HepG2 (cell line): ENCODE data around the gene RCN1. TPM values are rescaled to one million over a fixed set of nuclear protein-coding genes. Genes with fewer than 3 reads are reported as not detected.

ENCODE experiments used
- ATAC-seq: fragments of 200-7000 bp; cut with Tn5 transposase; 3 replicates; pipeline ENCODE4 v1.9.1; 2020; ENCODE audit warnings: mild to moderate bottlenecking, moderate library complexity
- BruUV-seq: library from RNA; stranded (reverse); fragments of 400-500 nt; replicated peaks from 2 replicates; lab custom pipeline; 2021; lab: Mats Ljungman, UMichigan
- CTCF ChIA-PET: fragments of 300-600 bp; formaldehyde crosslinking; extraction: SDS; loops from one replicate; lab custom pipeline; 2021; ENCODE audit warnings: low total read pairs, inconsistent platforms, low intra/inter-chr PET ratio; lab: Yijun Ruan, JAX
- POLR2A ChIA-PET: fragments of 350-600 bp; sonication (Branson Sonifier 250); formaldehyde crosslinking; loops from one replicate; lab custom pipeline; 2020; ENCODE audit warnings: antibody characterized with exemption, inconsistent platforms; lab: Yijun Ruan, JAX
- DNase-seq: peaks from one replicate; pipeline ENCODE4 v3.0.0-alpha.2; 2015; ENCODE audit warnings: low spot score
- FAIRE-seq: peaks from 3 replicates; lab custom pipeline; 2011; peaks lifted over from hg19 to GRCh38; lab: Jason Lieb, UNC
- H2AFZ ChIP-seq: one replicate; pipeline ENCODE4 v1.6.1; 2011; ENCODE audit warnings: low read length, inconsistent platforms
- H3K27ac ChIP-seq: fragments of 300-600 bp; 3 replicates; pipeline ENCODE4 v1.8.0; 2011; ENCODE audit warnings: mixed run types, mild to moderate bottlenecking, mixed read lengths, low read length, inconsistent platforms; ENCODE audit not compliant: insufficient read depth; ENCODE audit errors: extremely low read length
- H3K27me3 ChIP-seq, 2 experiments: fragments of 200-600 bp in 1 of 2; 2 replicates in 1 of 2; 3 replicates in 1 of 2; pipeline versions ENCODE4 v1.6.0 to v1.8.0; 2011; ENCODE audit warnings: low read length in 2 of 2, mild to moderate bottlenecking in 2 of 2, moderate library complexity in 2 of 2, inconsistent platforms in 1 of 2; ENCODE audit not compliant: insufficient read depth in 2 of 2, control insufficient read depth in 1 of 2
- H3K36me3 ChIP-seq, 2 experiments: fragments of 200-600 bp in 1 of 2; replicated peaks in 1 of 2; 2 replicates in 1 of 2; 3 replicates in 1 of 2; pipeline versions ENCODE4 v1.5.1 to v1.8.0; 2011; ENCODE audit warnings: low read length in 2 of 2, inconsistent platforms in 1 of 2; ENCODE audit not compliant: insufficient read depth in 2 of 2, control insufficient read depth in 1 of 2
- H3K4me1 ChIP-seq: 2 replicates; pipeline ENCODE4 v1.5.1; 2012; ENCODE audit warnings: low read length, inconsistent platforms; ENCODE audit not compliant: insufficient read depth
- H3K4me2 ChIP-seq: 2 replicates; pipeline ENCODE4 v1.6.0; 2011; ENCODE audit warnings: low read depth, low read length, inconsistent platforms
- H3K4me3 ChIP-seq, 3 experiments: fragments of 200-600 bp in 1 of 3; sonication (generic), shearing (Covaris generic) in 1 of 3; replicated peaks in 1 of 3; 2 replicates each; pipeline ENCODE4 v1.5.1; 2011 to 2016; ENCODE audit warnings: low read length in 3 of 3, inconsistent platforms in 2 of 3, low read depth in 2 of 3, mild to moderate bottlenecking in 2 of 3, control low read depth in 1 of 3, mixed read lengths in 1 of 3; ENCODE audit not compliant: insufficient read depth in 1 of 3
- H3K79me2 ChIP-seq: one replicate; pipeline ENCODE4 v1.6.1; 2011; ENCODE audit warnings: low read length, inconsistent platforms; ENCODE audit not compliant: insufficient read depth
- H3K9ac ChIP-seq: 2 replicates; pipeline ENCODE4 v1.6.0; 2011; ENCODE audit warnings: mild to moderate bottlenecking, low read depth, low read length, inconsistent platforms; ENCODE audit not compliant: insufficient read depth
- H3K9me3 ChIP-seq: 2 replicates; pipeline ENCODE4 v1.5.1; 2012; ENCODE audit warnings: mild to moderate bottlenecking, low read length
- H4K20me1 ChIP-seq: 2 replicates; pipeline ENCODE4 v1.6.0; 2011; ENCODE audit warnings: inconsistent platforms, mild to moderate bottlenecking, low read length, moderate library complexity; ENCODE audit not compliant: insufficient read depth
- DZIP1 ChIP-seq: sonication (generic); formaldehyde crosslinking; IDR thresholded peaks from 2 replicates; pipeline ENCODE4 v1.5.0; 2020; ENCODE audit warnings: mild to moderate bottlenecking, missing genetic modification reagents
- GATAD1 ChIP-seq: IDR thresholded peaks from 2 replicates; pipeline ENCODE4 v1.6.1; 2016; ENCODE audit warnings: missing genetic modification reagents, missing compliant biosample characterization
- GPN1 ChIP-seq: sonication (generic); formaldehyde crosslinking; IDR thresholded peaks from 2 replicates; pipeline ENCODE4 v1.5.1; 2020; ENCODE audit warnings: missing genetic modification reagents, borderline replicate concordance
- HDAC6 ChIP-seq: fragments of 200-600 bp; sonication (generic); IDR thresholded peaks from 2 replicates; pipeline ENCODE4 v1.7.0; 2017; ENCODE audit warnings: mild to moderate bottlenecking, antibody characterized with exemption, low read length, low read depth
- HES4 ChIP-seq: sonication (generic); formaldehyde crosslinking; IDR thresholded peaks from 2 replicates; pipeline ENCODE4 v1.9.0; 2021; ENCODE audit warnings: mild to moderate bottlenecking, missing genetic modification reagents, borderline replicate concordance
- KMT2A ChIP-seq: sonication (generic); formaldehyde crosslinking; IDR thresholded peaks from 2 replicates; pipeline ENCODE4 v1.4.0; 2020; ENCODE audit warnings: missing genetic modification reagents
- SIN3B ChIP-seq: fragments of 150-350 bp; IDR thresholded peaks from 2 replicates; pipeline ENCODE4 v1.6.1; 2014; ENCODE audit warnings: low read length
- U2AF2 ChIP-seq: fragments of 200-400 bp; formaldehyde crosslinking; IDR thresholded peaks from 2 replicates; pipeline ENCODE4 v1.6.1; 2017; ENCODE audit warnings: low read depth, mild to moderate bottlenecking, low read length
- ZBTB37 ChIP-seq: sonication (generic); formaldehyde crosslinking; IDR thresholded peaks from 2 replicates; pipeline ENCODE4 v1.4.0; 2020; ENCODE audit warnings: mild to moderate bottlenecking, missing genetic modification reagents
- ZNF275 ChIP-seq: sonication (generic); formaldehyde crosslinking; IDR thresholded peaks from 2 replicates; pipeline ENCODE4 v1.8.0; 2022; ENCODE audit warnings: missing genetic modification reagents, mild to moderate bottlenecking, inconsistent platforms, borderline replicate concordance
- ZNF329 ChIP-seq: sonication (generic); formaldehyde crosslinking; IDR thresholded peaks from 2 replicates; pipeline ENCODE4 v1.9.0; 2021; ENCODE audit warnings: low read depth, mild to moderate bottlenecking, missing genetic modification reagents
- ZNF446 ChIP-seq: sonication (generic); formaldehyde crosslinking; IDR thresholded peaks from 2 replicates; pipeline ENCODE4 v1.5.0; 2020; ENCODE audit warnings: mild to moderate bottlenecking, missing genetic modification reagents
- ZNF543 ChIP-seq: sonication (generic); formaldehyde crosslinking; IDR thresholded peaks from 2 replicates; pipeline ENCODE4 v1.4.0; 2020; ENCODE audit warnings: mild to moderate bottlenecking, missing genetic modification reagents
- ZNF720 ChIP-seq: sonication (generic); formaldehyde crosslinking; IDR thresholded peaks from 2 replicates; pipeline ENCODE4 v1.4.0; 2020; ENCODE audit warnings: missing genetic modification reagents
- WGBS: methylation state at CpG from one replicate; pipeline ENCODE4 v1.1.6; 2017; ENCODE audit warnings: low lambda C conversion rate; 5-methylcytosine and 5-hydroxymethylcytosine counted together
- in situ Hi-C: cut with HindIII; loops from 2 replicates; pipeline ENCODE4 v1.10.0; 2017; ENCODE audit warnings: low pct_unique_long_range_greater_than_20kb; ENCODE audit not compliant: extremely low pct_ligation_motif_present
- intact Hi-C: fragments of 100-400 bp; cut with micrococcal nuclease; formaldehyde crosslinking; loops from one replicate; pipeline ENCODE4 v1.10.0; 2022; ENCODE audit not compliant: unreplicated experiment
- polyA plus RNA-seq, 8 experiments: library from polyadenylated mRNA; depleted of rRNA in 3 of 8; stranded (reverse) in 7 of 8; unstranded in 1 of 8; fragments of >200 nt; fragmentation: Illumina TruSeq in 4 of 8; extraction: Trizol in 4 of 8; gene quantifications; 2 replicates each; pipeline versions ENCODE4 v1.2.1 to v1.2.3, GENCODE V29; 2011 to 2016; ENCODE audit warnings: low read depth in 4 of 8, missing spikeins in 1 of 8, mixed read lengths in 1 of 8; ENCODE audit not compliant: insufficient read depth in 1 of 8
- total RNA-seq, 5 experiments: library from RNA; depleted of rRNA; stranded (reverse); fragments of >200 nt; fragmentation: Illumina TruSeq; extraction: Trizol; gene quantifications; 2 replicates each; pipeline ENCODE4 v1.2.3, GENCODE V29; 2016; ENCODE audit warnings: low read depth in 1 of 5
- TF ChIP-seq, protein P1 (sequence below): sonication (generic); formaldehyde crosslinking; IDR thresholded peaks from 2 replicates; pipeline ENCODE4 v1.4.0; 2020; ENCODE audit warnings: missing genetic modification reagents, low read depth, mild to moderate bottlenecking, borderline replicate concordance

Gene RCN1
- total and polyA plus RNA-seq, 2 of the 13 experiments (the other 11 are each of a cell fraction or from before 2014, with no cell fraction given): 22.0 to 28.5 TPM

DNA sequence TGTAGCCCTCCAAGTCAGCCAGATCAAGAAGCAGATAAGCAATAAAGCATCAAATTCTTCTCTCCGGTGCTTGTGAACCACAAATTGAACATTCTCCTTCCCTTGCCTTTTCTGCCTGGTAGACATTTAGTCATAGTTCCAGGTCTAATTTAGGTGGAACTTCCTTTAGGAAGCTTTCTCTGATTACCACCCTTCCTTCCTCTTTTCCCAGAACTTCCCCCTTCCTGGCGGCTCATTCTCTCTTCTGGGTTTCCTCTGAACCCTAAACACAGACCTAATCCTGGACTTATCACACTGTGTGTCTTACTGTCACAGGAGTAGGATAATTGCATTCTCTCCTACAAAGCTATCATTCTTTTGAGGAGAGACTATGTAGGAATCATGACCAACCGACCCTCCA lies 61.9 kb downstream of the RCN1 start:
- no peak for FAIRE-seq
- H3K27ac ChIP-seq: no peak overlapping the region
- ChIA-PET POLR2A (no interaction called here), CTCF (no interaction called here)
- H3K4me1 ChIP-seq: no peaks in the 10 kb centered on the region
- BruUV-seq: no TSS peak
- H3K4me3 ChIP-seq: no peak overlapping the region
- no peaks in the 10 kb centered on the region for H4K20me1 ChIP-seq
- ATAC-seq: no peak
- in situ Hi-C loops (loop anchor here (25.0 kb wide), 2 partner anchors 766 to 916 kb away; no protein-coding TSS in a partner anchor), intact Hi-C loops (no loop called here)
- H3K79me2 ChIP-seq: no peaks in the 10 kb centered on the region
- H2AFZ ChIP-seq: no peak overlapping the region
- 6% methylated on average over 3 of the region's 3 CpGs for WGBS
- no peak for DNase-seq
- H3K4me2 ChIP-seq: no peak overlapping the region
- no peaks in the 10 kb centered on the region for H3K36me3 ChIP-seq
- H3K9me3 ChIP-seq: no peaks in the 10 kb centered on the region
- H3K27me3 ChIP-seq: peaks cover 3 to 30% of the 10 kb centered on the region in 2 experiments; a peak in 3 of 5 replicates
- H3K9ac ChIP-seq: no peak overlapping the region
- TF ChIP-seq DZIP1 (CRISPR knock-in tag) (no peak), SIN3B (no peak), ZNF543 (CRISPR knock-in tag) (no peak), ZNF329 (CRISPR knock-in tag) (no peak), GATAD1 (CRISPR knock-in tag) (no peak), ZNF720 (CRISPR knock-in tag) (no peak), ZNF446 (CRISPR knock-in tag) (no peak), GPN1 (CRISPR knock-in tag) (no peak), ZNF275 (CRISPR knock-in tag) (no peak), HDAC6 (no peak), HES4 (CRISPR knock-in tag) (no peak), KMT2A (no peak), ZBTB37 (CRISPR knock-in tag) (no peak), U2AF2 (no peak)
- TF ChIP-seq, protein P1, sequence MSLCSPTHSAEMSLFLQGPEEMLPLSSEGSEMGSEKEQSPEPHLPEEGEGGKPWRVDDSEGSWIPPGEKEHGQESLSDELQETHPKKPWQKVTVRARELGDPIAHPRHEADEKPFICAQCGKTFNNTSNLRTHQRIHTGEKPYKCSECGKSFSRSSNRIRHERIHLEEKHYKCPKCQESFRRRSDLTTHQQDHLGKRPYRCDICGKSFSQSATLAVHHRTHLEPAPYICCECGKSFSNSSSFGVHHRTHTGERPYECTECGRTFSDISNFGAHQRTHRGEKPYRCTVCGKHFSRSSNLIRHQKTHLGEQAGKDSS: no peak
